ENCODE results near the gene PSME3. TPM values are rescaled to one million over a fixed set of nuclear protein-coding genes. Genes with fewer than 3 reads are reported as not detected.

PSME3 gene
- polyA plus RNA-seq, 3 donors = 109 to 116 (median 114) TPM

- no peak for DNase-seq (ENCODE audit: low read depth in 3 of 3, low spot score in 2 of 3)
These were observed 18.4 kb upstream of the PSME3 start for GRCh38 chr17:42814633-42815399.

- DNase-seq (ENCODE audit: low read depth in 3 of 3, low spot score in 2 of 3) = no peak
These were observed 15.3 kb upstream of the PSME3 start for GRCh38 chr17:42817866-42818265.

- no peak for DNase-seq (ENCODE audit: low read depth in 3 of 3, low spot score in 2 of 3)
These were observed 14.8 kb upstream of the PSME3 start for GRCh38 chr17:42818379-42818778.

GRCh38 chr17:42819939-42820535 lies 13.2 kb upstream of the PSME3 start:
- DNase-seq (ENCODE audit: low read depth in 3 of 3, low spot score in 2 of 3) = no peak

- DNase-seq (ENCODE audit: low read depth in 3 of 3, low spot score in 2 of 3) = no peak
These were observed 12.0 kb upstream of the PSME3 start for GRCh38 chr17:42821176-42821575.

- no peak for DNase-seq (ENCODE audit: low read depth in 3 of 3, low spot score in 2 of 3)
These were observed 5.7 kb upstream of the PSME3 start for GRCh38 chr17:42827472-42827871.

GRCh38 chr17:42830971-42831370 lies 2.2 kb upstream of the PSME3 start:
- no peak for DNase-seq (ENCODE audit: low read depth in 3 of 3, low spot score in 2 of 3)

GRCh38 chr17:42832213-42832933 lies 824 bp upstream of the PSME3 start:
- no peak for DNase-seq (ENCODE audit: low read depth in 3 of 3, low spot score in 2 of 3)

GRCh38 chr17:42833767-42834422 lies 698 bp downstream of the PSME3 start:
- no peak for DNase-seq (ENCODE audit: low read depth in 3 of 3, low spot score in 2 of 3)

- no peak for DNase-seq (ENCODE audit: low read depth in 3 of 3, low spot score in 2 of 3)
These were observed 2.5 kb downstream of the PSME3 start for GRCh38 chr17:42835732-42836131.

- no peak for DNase-seq (ENCODE audit: low read depth in 3 of 3, low spot score in 2 of 3)
These were observed 8.9 kb downstream of the PSME3 start for GRCh38 chr17:42841975-42842685.

GRCh38 chr17:42843358-42843934 lies 10.2 kb downstream of the PSME3 start:
- DNase-seq (ENCODE audit: low read depth in 3 of 3, low spot score in 2 of 3) = no peak

GRCh38 chr17:42844271-42844670 lies 11.1 kb downstream of the PSME3 start, which contains the start of gene AOC2:
AOC2 (plus strand) TSS chr17:42844580; CDS start chr17:42844627, 47 bp downstream.
- DNase-seq (ENCODE audit: low read depth in 3 of 3, low spot score in 2 of 3) = no peak

- DNase-seq (ENCODE audit: low read depth in 3 of 3, low spot score in 2 of 3) = no peak
These were observed 11.8 kb downstream of the PSME3 start for GRCh38 chr17:42844761-42845555.

- DNase-seq (ENCODE audit: low read depth in 3 of 3, low spot score in 2 of 3) = no peak
These were observed 12.3 kb downstream of the PSME3 start for GRCh38 chr17:42845556-42845917.

- no peak for DNase-seq (ENCODE audit: low read depth in 3 of 3, low spot score in 2 of 3)
These were observed 12.9 kb downstream of the PSME3 start for GRCh38 chr17:42845918-42846593.

- DNase-seq (ENCODE audit: low read depth in 3 of 3, low spot score in 2 of 3) = no peak
These were observed 13.5 kb downstream of the PSME3 start for GRCh38 chr17:42846594-42847280.

- no peak for DNase-seq (ENCODE audit: low read depth in 3 of 3, low spot score in 2 of 3)
These were observed 14.9 kb downstream of the PSME3 start for GRCh38 chr17:42848093-42848492.
